ENCODE data around the gene NRL.

NRL gene

GRCh38 chr14:24155100-24155499 lies 40.4 kb upstream of the NRL start:
- 98% methylated on average over 10 of the region's 10 CpGs for WGBS
- H3K18ac ChIP-seq (ENCODE audit: low read depth in 1 of 2, low read length in 2 of 2) = no peak overlapping the region

GRCh38 chr14:24151404-24152080 lies 36.8 kb upstream of the NRL start:
- Histone ChIP-seq H2AK5ac (ENCODE audit: low read length, severe bottlenecking) (no peak overlapping the region), H3K4me2 (ENCODE audit: low read length, poor library complexity, severe bottlenecking) (no peak overlapping the region), H2BK15ac (ENCODE audit: low read depth, poor library complexity, severe bottlenecking) (no peak overlapping the region), H2AFZ (ENCODE audit: low read depth, low read length) (no peak overlapping the region), H3K79me1 (replicated peaks; ENCODE audit: low read length, poor library complexity, severe bottlenecking) (peaks cover 34% of the 10 kb centered on the region), H3K27me3 (ENCODE audit: control insufficient read depth in 1 of 2, insufficient read depth in 1 of 2, low read length in 2 of 2) (no peaks in the 10 kb centered on the region), H2BK120ac (ENCODE audit: low read depth, low read length) (no peak overlapping the region), H3K9ac (ENCODE audit: low read length) (no peak overlapping the region), H3K4me1 (ENCODE audit: control insufficient read depth, insufficient read depth, low read depth, low read length) (peaks cover 11% of the 10 kb centered on the region), H3K23ac (ENCODE audit: low read length in 2 of 2) (no peak overlapping the region), H3K4me3 (ENCODE audit: insufficient read depth in 1 of 2, low read depth in 1 of 2, low read length in 2 of 2) (no peak overlapping the region), H3K27ac (ENCODE audit: low read length, poor library complexity, severe bottlenecking) (no peak overlapping the region), H3K9me3 (ENCODE audit: control insufficient read depth, low read length) (no peaks in the 10 kb centered on the region), H4K91ac (ENCODE audit: low read length) (no peak overlapping the region), H2BK5ac (ENCODE audit: low read depth, low read length, poor library complexity, severe bottlenecking) (no peak overlapping the region), H3K18ac (ENCODE audit: low read depth in 1 of 2, low read length in 2 of 2) (no peak overlapping the region), H3K36me3 (ENCODE audit: control insufficient read depth in 1 of 2, insufficient read depth in 2 of 2, low read depth in 1 of 2, low read length in 2 of 2) (peaks cover 44 to 64% of the 10 kb centered on the region in 2 experiments), H2BK12ac (ENCODE audit: low read length in 2 of 2) (no peak overlapping the region), H3K4ac (ENCODE audit: low read depth in 1 of 2, low read length in 2 of 2) (no peak overlapping the region), H4K8ac (ENCODE audit: low read length) (no peak overlapping the region), H3K14ac (ENCODE audit: low read length in 2 of 2) (no peak overlapping the region)
- 98% methylated on average over 16 of the region's 16 CpGs for WGBS
- no peak for DNase-seq

More at GRCh38 chr14:24155100-24155499, 40.4 kb upstream of the NRL start:
- DNase-seq = no peak
- Histone ChIP-seq H3K14ac (ENCODE audit: low read length in 2 of 2) (no peak overlapping the region), H3K79me1 (replicated peaks; ENCODE audit: low read length, poor library complexity, severe bottlenecking) (peaks cover 27% of the 10 kb centered on the region), H4K8ac (ENCODE audit: low read length) (no peak overlapping the region), H3K23ac (ENCODE audit: low read length in 2 of 2) (no peak overlapping the region), H3K9me3 (ENCODE audit: control insufficient read depth, low read length) (no peaks in the 10 kb centered on the region), H2AK5ac (ENCODE audit: low read length, severe bottlenecking) (no peak overlapping the region), H3K4me3 (ENCODE audit: insufficient read depth in 1 of 2, low read depth in 1 of 2, low read length in 2 of 2) (no peak overlapping the region), H2BK12ac (ENCODE audit: low read length in 2 of 2) (no peak overlapping the region), H4K91ac (ENCODE audit: low read length) (no peak overlapping the region), H2BK15ac (ENCODE audit: low read depth, poor library complexity, severe bottlenecking) (no peak overlapping the region), H3K36me3 (ENCODE audit: control insufficient read depth in 1 of 2, insufficient read depth in 2 of 2, low read depth in 1 of 2, low read length in 2 of 2) (peaks cover 59 to 80% of the 10 kb centered on the region in 2 experiments), H2BK5ac (ENCODE audit: low read depth, low read length, poor library complexity, severe bottlenecking) (no peak overlapping the region), H2BK120ac (ENCODE audit: low read depth, low read length) (no peak overlapping the region), H3K27ac (ENCODE audit: low read length, poor library complexity, severe bottlenecking) (no peak overlapping the region), H3K4me2 (ENCODE audit: low read length, poor library complexity, severe bottlenecking) (no peak overlapping the region), H3K9ac (ENCODE audit: low read length) (no peak overlapping the region), H3K27me3 (ENCODE audit: control insufficient read depth in 1 of 2, insufficient read depth in 1 of 2, low read length in 2 of 2) (no peaks in the 10 kb centered on the region), H2AFZ (ENCODE audit: low read depth, low read length) (no peak overlapping the region), H3K4ac (ENCODE audit: low read depth in 1 of 2, low read length in 2 of 2) (no peak overlapping the region), H3K4me1 (ENCODE audit: control insufficient read depth, insufficient read depth, low read depth, low read length) (peaks cover 2% of the 10 kb centered on the region)

GRCh38 chr14:24150993-24151392 lies 36.2 kb upstream of the NRL start:
- Histone ChIP-seq H3K4me1 (ENCODE audit: control insufficient read depth, insufficient read depth, low read depth, low read length) (peaks cover 11% of the 10 kb centered on the region), H3K18ac (ENCODE audit: low read depth in 1 of 2, low read length in 2 of 2) (no peak overlapping the region), H3K4me2 (ENCODE audit: low read length, poor library complexity, severe bottlenecking) (no peak overlapping the region), H2BK5ac (ENCODE audit: low read depth, low read length, poor library complexity, severe bottlenecking) (no peak overlapping the region), H3K4ac (ENCODE audit: low read depth in 1 of 2, low read length in 2 of 2) (no peak overlapping the region), H3K9me3 (ENCODE audit: control insufficient read depth, low read length) (no peaks in the 10 kb centered on the region), H2AFZ (ENCODE audit: low read depth, low read length) (no peak overlapping the region), H2BK15ac (ENCODE audit: low read depth, poor library complexity, severe bottlenecking) (no peak overlapping the region), H3K4me3 (ENCODE audit: insufficient read depth in 1 of 2, low read depth in 1 of 2, low read length in 2 of 2) (no peak overlapping the region), H4K91ac (ENCODE audit: low read length) (no peak overlapping the region), H2BK12ac (ENCODE audit: low read length in 2 of 2) (no peak overlapping the region), H3K79me1 (replicated peaks; ENCODE audit: low read length, poor library complexity, severe bottlenecking) (peaks cover 33% of the 10 kb centered on the region), H3K36me3 (ENCODE audit: control insufficient read depth in 1 of 2, insufficient read depth in 2 of 2, low read depth in 1 of 2, low read length in 2 of 2) (peaks cover 39 to 59% of the 10 kb centered on the region in 2 experiments), H3K23ac (ENCODE audit: low read length in 2 of 2) (no peak overlapping the region), H3K27ac (ENCODE audit: low read length, poor library complexity, severe bottlenecking) (no peak overlapping the region), H2AK5ac (ENCODE audit: low read length, severe bottlenecking) (no peak overlapping the region), H3K9ac (ENCODE audit: low read length) (no peak overlapping the region), H3K14ac (ENCODE audit: low read length in 2 of 2) (no peak overlapping the region), H4K8ac (ENCODE audit: low read length) (no peak overlapping the region), H3K27me3 (ENCODE audit: control insufficient read depth in 1 of 2, insufficient read depth in 1 of 2, low read length in 2 of 2) (no peaks in the 10 kb centered on the region), H2BK120ac (ENCODE audit: low read depth, low read length) (no peak overlapping the region)
- WGBS = 94% methylated on average over 6 of the region's 9 CpGs
- DNase-seq = no peak

- DNase-seq = no peak
- no peak overlapping the region for H4K91ac ChIP-seq (ENCODE audit: low read length)
These were observed 35.8 kb upstream of the NRL start for GRCh38 chr14:24150567-24150966.

More at GRCh38 chr14:24150567-24150966, 35.8 kb upstream of the NRL start:
- Histone ChIP-seq H3K23ac (ENCODE audit: low read length in 2 of 2) (no peak overlapping the region), H3K18ac (ENCODE audit: low read depth in 1 of 2, low read length in 2 of 2) (no peak overlapping the region), H4K8ac (ENCODE audit: low read length) (no peak overlapping the region), H3K4ac (ENCODE audit: low read depth in 1 of 2, low read length in 2 of 2) (no peak overlapping the region), H3K4me2 (ENCODE audit: low read length, poor library complexity, severe bottlenecking) (no peak overlapping the region), H2AFZ (ENCODE audit: low read depth, low read length) (no peak overlapping the region), H2BK5ac (ENCODE audit: low read depth, low read length, poor library complexity, severe bottlenecking) (no peak overlapping the region), H3K79me1 (replicated peaks; ENCODE audit: low read length, poor library complexity, severe bottlenecking) (peaks cover 31% of the 10 kb centered on the region), H3K14ac (ENCODE audit: low read length in 2 of 2) (no peak overlapping the region), H3K36me3 (ENCODE audit: control insufficient read depth in 1 of 2, insufficient read depth in 2 of 2, low read depth in 1 of 2, low read length in 2 of 2) (peaks cover 37 to 55% of the 10 kb centered on the region in 2 experiments), H3K4me3 (ENCODE audit: insufficient read depth in 1 of 2, low read depth in 1 of 2, low read length in 2 of 2) (no peak overlapping the region), H2AK5ac (ENCODE audit: low read length, severe bottlenecking) (no peak overlapping the region), H2BK12ac (ENCODE audit: low read length in 2 of 2) (no peak overlapping the region), H3K4me1 (ENCODE audit: control insufficient read depth, insufficient read depth, low read depth, low read length) (peaks cover 11% of the 10 kb centered on the region), H2BK120ac (ENCODE audit: low read depth, low read length) (no peak overlapping the region), H3K27me3 (ENCODE audit: control insufficient read depth in 1 of 2, insufficient read depth in 1 of 2, low read length in 2 of 2) (no peaks in the 10 kb centered on the region), H2BK15ac (ENCODE audit: low read depth, poor library complexity, severe bottlenecking) (no peak overlapping the region), H3K9me3 (ENCODE audit: control insufficient read depth, low read length) (no peaks in the 10 kb centered on the region), H3K27ac (ENCODE audit: low read length, poor library complexity, severe bottlenecking) (no peak overlapping the region), H3K9ac (ENCODE audit: low read length) (no peak overlapping the region)
- 94% methylated on average over 9 of the region's 9 CpGs for WGBS

Data from mesenchymal stem cell (in vitro differentiated cells and primary cell).